Parathyroid adenoma (tissue), 2 donors: ENCODE data around the gene MAGEA10.
"Not testable (repeated sequence)": the region's sequence is repeated elsewhere in the genome, so short reads cannot be mapped to it uniquely, and the experiment has no call there.

Source experiments
- H2AFZ ChIP-seq: fragments of 300-600 bp; sonication (generic); one replicate; pipeline ENCODE4 v1.7.0; 2017; ENCODE audit warnings: antibody characterized with exemption, mild to moderate bottlenecking
- H3K27ac ChIP-seq: fragments of 300-600 bp; sonication (generic); one replicate; pipeline ENCODE4 v1.7.0; 2017
- H3K27me3 ChIP-seq: fragments of 300-600 bp; sonication (generic); one replicate; pipeline ENCODE4 v1.7.0; 2017; ENCODE audit warnings: low read length; ENCODE audit not compliant: control insufficient read depth, insufficient read depth
- H3K36me3 ChIP-seq: fragments of 300-600 bp; sonication (generic); one replicate; pipeline ENCODE4 v1.7.0; 2017; ENCODE audit warnings: low read length; ENCODE audit not compliant: control insufficient read depth, insufficient read depth
- H3K4me1 ChIP-seq: fragments of 300-600 bp; sonication (generic); one replicate; pipeline ENCODE4 v1.7.0; 2017; ENCODE audit warnings: control low read depth
- H3K4me2 ChIP-seq: fragments of 300-600 bp; sonication (generic); one replicate; pipeline ENCODE4 v1.7.0; 2017; ENCODE audit warnings: low read length
- H3K4me3 ChIP-seq: fragments of 300-600 bp; sonication (generic); one replicate; pipeline ENCODE4 v1.7.0; 2017; ENCODE audit warnings: low read depth, low read length
- H3K79me2 ChIP-seq: fragments of 300-600 bp; sonication (generic); one replicate; pipeline ENCODE4 v1.7.0; 2017; ENCODE audit warnings: control low read depth
- H3K9ac ChIP-seq: fragments of 300-600 bp; sonication (generic); one replicate; pipeline ENCODE4 v1.7.0; 2017; ENCODE audit warnings: mild to moderate bottlenecking
- H3K9me3 ChIP-seq: fragments of 300-600 bp; sonication (generic); one replicate; pipeline ENCODE4 v1.7.0; 2017; ENCODE audit warnings: low read length; ENCODE audit not compliant: control insufficient read depth
- TF ChIP-seq, protein P1 (sequence below): fragments of 300-600 bp; sonication (generic); IDR thresholded peaks from one replicate; pipeline ENCODE4 v1.7.0; 2017; ENCODE audit warnings: antibody characterized with exemption, mild to moderate bottlenecking
- donor health status: primary hyperparathyroidism.

Gene MAGEA10

DNA sequence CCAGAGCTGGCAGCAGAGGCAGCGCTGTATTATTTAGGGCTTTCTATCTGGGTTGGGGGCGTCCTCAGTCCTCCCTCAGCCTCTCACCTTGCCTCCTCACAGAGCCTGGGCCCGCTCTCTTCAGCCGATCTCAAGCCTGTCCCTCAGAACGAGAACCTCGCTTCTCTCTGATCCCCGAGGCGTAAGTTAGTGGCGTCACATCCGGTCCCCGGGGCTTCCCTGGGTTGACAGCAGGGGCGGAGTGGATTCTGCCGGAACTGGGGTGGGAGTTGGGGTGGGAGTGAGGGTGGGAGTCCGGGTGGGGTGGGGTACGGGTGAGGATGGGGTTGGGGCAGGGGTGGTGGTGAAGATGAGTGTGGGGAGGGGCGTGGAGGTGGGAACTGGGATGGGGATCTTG lies at the start of gene MAGEA10:
TSS of gene MAGEA10 (minus strand) at position 190 of the 397 bp plus-strand sequence. CDS start 2,957 bp downstream, outside the sequence.
- H3K36me3 ChIP-seq, result no peaks in the 10 kb centered on the region
- TF ChIP-seq, protein P1, sequence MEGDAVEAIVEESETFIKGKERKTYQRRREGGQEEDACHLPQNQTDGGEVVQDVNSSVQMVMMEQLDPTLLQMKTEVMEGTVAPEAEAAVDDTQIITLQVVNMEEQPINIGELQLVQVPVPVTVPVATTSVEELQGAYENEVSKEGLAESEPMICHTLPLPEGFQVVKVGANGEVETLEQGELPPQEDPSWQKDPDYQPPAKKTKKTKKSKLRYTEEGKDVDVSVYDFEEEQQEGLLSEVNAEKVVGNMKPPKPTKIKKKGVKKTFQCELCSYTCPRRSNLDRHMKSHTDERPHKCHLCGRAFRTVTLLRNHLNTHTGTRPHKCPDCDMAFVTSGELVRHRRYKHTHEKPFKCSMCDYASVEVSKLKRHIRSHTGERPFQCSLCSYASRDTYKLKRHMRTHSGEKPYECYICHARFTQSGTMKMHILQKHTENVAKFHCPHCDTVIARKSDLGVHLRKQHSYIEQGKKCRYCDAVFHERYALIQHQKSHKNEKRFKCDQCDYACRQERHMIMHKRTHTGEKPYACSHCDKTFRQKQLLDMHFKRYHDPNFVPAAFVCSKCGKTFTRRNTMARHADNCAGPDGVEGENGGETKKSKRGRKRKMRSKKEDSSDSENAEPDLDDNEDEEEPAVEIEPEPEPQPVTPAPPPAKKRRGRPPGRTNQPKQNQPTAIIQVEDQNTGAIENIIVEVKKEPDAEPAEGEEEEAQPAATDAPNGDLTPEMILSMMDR, result no peak
- no peak within 1 kb of the TSS for H3K4me2 ChIP-seq
- H3K9ac ChIP-seq, result no peak within 1 kb of the TSS
- no peak within 1 kb of the TSS for H3K27ac ChIP-seq
- no peaks in the 10 kb centered on the region for H3K27me3 ChIP-seq
- no peaks in the 10 kb centered on the region for H3K79me2 ChIP-seq
- no peak within 1 kb of the TSS for H2AFZ ChIP-seq
- no peaks in the 10 kb centered on the region for H3K9me3 ChIP-seq
- no peak within 1 kb of the TSS for H3K4me3 ChIP-seq
- no peaks in the 10 kb centered on the region for H3K4me1 ChIP-seq

DNA sequence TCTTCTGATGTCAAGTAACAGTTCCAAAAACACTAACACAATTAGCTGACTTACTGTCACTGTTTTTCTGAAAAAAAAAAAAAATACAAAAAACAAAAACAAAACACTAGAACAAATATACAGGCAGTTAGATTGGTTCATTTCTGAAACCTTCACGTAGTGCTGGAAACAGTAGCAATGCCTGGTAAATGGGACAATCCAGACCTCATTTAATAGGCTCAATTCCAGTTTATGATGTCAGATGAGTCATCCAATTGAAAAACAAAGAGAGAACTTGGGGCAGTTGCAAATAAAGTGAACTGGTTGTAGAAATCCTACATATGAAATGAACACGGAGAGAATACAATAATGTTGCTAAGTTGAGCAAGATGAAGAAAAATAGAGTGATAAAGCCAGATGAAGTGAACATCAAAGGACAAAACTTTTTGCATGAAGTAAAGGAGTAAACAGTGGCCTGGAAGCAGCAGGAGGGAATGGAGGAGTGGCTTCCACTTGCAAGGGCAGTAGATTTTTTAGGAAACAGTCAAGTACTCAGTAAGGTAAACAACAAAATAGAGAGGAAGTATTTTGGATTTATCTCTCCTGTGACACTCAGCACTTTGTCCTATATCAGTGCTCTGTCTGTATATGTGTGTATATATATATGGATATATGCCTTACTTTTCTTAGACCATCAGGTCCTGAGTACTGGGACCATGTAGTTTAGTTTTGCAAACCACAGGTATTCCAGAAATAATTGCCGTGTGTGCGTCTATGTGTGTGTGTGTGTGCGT lies 39.3 kb upstream of the MAGEA10 start:
- Histone ChIP-seq H3K79me2 (no peaks in the 10 kb centered on the region), H3K4me1 (no peaks in the 10 kb centered on the region), H3K9ac (no peak overlapping the region), H3K9me3 (no peaks in the 10 kb centered on the region), H3K27me3 (no peaks in the 10 kb centered on the region), H2AFZ (no peak overlapping the region), H3K36me3 (no peaks in the 10 kb centered on the region), H3K27ac (no peak overlapping the region), H3K4me3 (no peak overlapping the region), H3K4me2 (no peak overlapping the region)
- TF ChIP-seq, protein P1, result no peak

DNA sequence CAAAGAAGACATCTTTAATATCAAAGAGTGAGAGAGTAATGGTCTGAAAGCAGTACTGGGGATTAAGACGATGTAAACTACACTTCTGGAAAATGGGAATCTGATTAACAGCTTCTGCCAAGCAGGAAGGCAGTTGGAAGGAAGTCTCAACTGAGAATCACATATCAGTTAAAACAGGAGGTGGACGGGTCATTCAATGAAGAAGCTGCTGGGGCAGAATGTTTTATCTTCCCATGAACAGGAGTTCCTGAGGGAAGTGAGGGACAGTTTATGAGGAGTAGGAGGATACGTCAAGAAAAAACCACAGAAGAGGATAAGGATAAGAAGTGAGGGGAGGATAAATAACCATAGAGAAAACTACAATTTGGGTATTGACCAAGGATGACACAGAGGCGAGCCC lies 38.7 kb upstream of the MAGEA10 start:
- Histone ChIP-seq H2AFZ (no peak overlapping the region), H3K27me3 (no peaks in the 10 kb centered on the region), H3K9ac (no peak overlapping the region), H3K36me3 (no peaks in the 10 kb centered on the region), H3K4me1 (no peaks in the 10 kb centered on the region), H3K4me3 (no peak overlapping the region), H3K4me2 (no peak overlapping the region), H3K9me3 (no peaks in the 10 kb centered on the region), H3K27ac (no peak overlapping the region), H3K79me2 (no peaks in the 10 kb centered on the region)
- TF ChIP-seq, protein P1, result no peak

DNA sequence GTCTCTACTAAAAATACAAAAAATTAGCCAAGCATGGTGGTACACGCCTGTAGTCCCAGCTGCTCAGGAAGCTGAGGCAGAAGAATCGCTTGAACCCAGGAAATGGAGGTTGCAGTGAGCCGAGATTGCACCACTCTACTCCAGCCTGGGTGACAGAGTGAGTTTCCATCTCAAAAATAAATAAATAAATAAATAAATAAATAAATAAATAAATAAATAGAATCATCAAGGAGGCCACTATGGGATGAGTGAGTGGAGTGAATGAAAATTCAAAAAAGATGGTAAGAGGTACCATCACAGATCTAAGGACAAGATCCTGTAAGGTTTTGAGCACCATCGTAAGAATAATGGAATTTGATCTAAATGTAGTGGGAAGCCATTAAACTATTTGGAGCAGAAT lies 37.5 kb upstream of the MAGEA10 start:
- H2AFZ ChIP-seq, H3K4me3 ChIP-seq, H3K79me2 ChIP-seq, H3K27ac ChIP-seq, H3K4me1 ChIP-seq, H3K27me3 ChIP-seq, H3K9ac ChIP-seq, H3K9me3 ChIP-seq, H3K36me3 ChIP-seq, H3K4me2 ChIP-seq: not testable (repeated sequence)

DNA sequence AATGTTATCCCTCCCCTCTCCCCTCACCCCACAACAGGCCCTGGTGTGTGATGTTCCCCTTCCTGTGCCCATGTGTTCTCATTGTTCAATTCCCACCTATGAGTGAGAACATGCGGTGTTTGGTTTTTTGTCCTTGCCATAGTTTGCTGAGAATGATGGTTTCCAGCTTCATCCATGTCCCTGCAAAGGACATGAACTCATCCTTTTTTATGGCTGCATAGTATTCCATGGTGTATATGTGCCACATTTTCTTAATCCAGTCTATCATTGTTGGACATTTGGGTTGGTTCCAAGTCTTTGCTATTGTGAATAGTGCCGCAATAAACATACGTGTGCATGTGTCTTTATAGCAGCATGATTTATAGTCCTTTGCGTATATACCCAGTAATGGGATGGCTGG lies 35.5 kb upstream of the MAGEA10 start:
- H3K36me3 ChIP-seq, result not testable (repeated sequence)

DNA sequence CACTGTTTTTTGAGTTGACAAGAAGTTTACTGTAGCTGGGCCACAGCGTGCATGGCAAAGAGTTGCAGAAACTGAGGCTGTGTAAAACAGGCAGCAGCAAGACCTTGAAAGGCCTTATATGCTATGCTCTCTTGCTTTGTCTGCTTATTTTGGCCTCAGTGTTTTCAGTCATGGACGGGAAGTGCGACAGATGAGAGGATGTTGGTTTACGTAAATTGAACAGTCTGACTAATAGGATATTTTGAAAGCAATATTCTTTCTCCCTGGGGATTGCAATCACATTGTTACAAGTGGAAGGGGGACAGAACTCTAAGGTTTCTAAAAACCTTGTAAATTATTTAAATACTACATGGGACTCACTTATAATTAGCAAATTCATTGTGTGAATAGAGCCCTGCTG lies 32.2 kb upstream of the MAGEA10 start:
- H3K79me2 ChIP-seq, result no peaks in the 10 kb centered on the region
- TF ChIP-seq, protein P1, result no peak
- H3K4me2 ChIP-seq, result no peak overlapping the region
- H3K27ac ChIP-seq, result no peak overlapping the region
- no peaks in the 10 kb centered on the region for H3K4me1 ChIP-seq
- H3K9me3 ChIP-seq, result no peaks in the 10 kb centered on the region
- H3K9ac ChIP-seq, result no peak overlapping the region
- no peaks in the 10 kb centered on the region for H3K36me3 ChIP-seq
- H3K27me3 ChIP-seq, result no peaks in the 10 kb centered on the region
- no peak overlapping the region for H2AFZ ChIP-seq
- no peak overlapping the region for H3K4me3 ChIP-seq

More for the DNA sequence above, 35.5 kb upstream of the MAGEA10 start:
- not testable (repeated sequence) for H3K4me1 ChIP-seq, H2AFZ ChIP-seq, H3K9ac ChIP-seq, H3K9me3 ChIP-seq, H3K4me3 ChIP-seq, H3K79me2 ChIP-seq, H3K4me2 ChIP-seq, H3K27ac ChIP-seq, H3K27me3 ChIP-seq
